MCF 10A (cell line): ENCODE results near the gene SETBP1. TPM values are rescaled to one million over a fixed set of nuclear protein-coding genes. Genes with fewer than 3 reads are reported as not detected.

Source experiments
- BruUV-seq: library from RNA; stranded (reverse); fragments of 400-500 nt; replicated peaks from 2 replicates; lab custom pipeline; 2021; lab: Mats Ljungman, UMichigan
- CTCF ChIA-PET: fragments of 300-600 bp; sonication (Branson Sonifier 250); formaldehyde crosslinking; extraction: SDS; loops from one replicate; lab custom pipeline; 2021; ENCODE audit warnings: antibody characterized with exemption, inconsistent platforms; lab: Yijun Ruan, JAX
- POLR2A ChIA-PET: fragments of 300-600, 350-650 bp; sonication (Branson Sonifier 250); formaldehyde crosslinking; extraction: SDS; loops from one replicate; lab custom pipeline; 2020; ENCODE audit warnings: antibody characterized with exemption, inconsistent platforms; lab: Yijun Ruan, JAX
- DNase-seq: peaks from one replicate; pipeline ENCODE4 v3.0.0-alpha.2; 2018; ENCODE audit not compliant: unreplicated experiment
- H3K27ac Mint-ChIP-seq: one replicate; pipeline ENCODE4 v1.8.0; 2022; ENCODE audit warnings: mild to moderate bottlenecking, low read depth, mixed read lengths; ENCODE audit not compliant: unreplicated experiment
- H3K27me3 Mint-ChIP-seq: one replicate; pipeline ENCODE4 v1.8.0; 2022; ENCODE audit warnings: mixed read lengths; ENCODE audit not compliant: insufficient read depth, unreplicated experiment
- H3K36me3 Mint-ChIP-seq: one replicate; pipeline ENCODE4 v1.8.0; 2022; ENCODE audit warnings: mild to moderate bottlenecking, moderate library complexity, mixed read lengths; ENCODE audit not compliant: insufficient read depth, unreplicated experiment
- H3K4me1 Mint-ChIP-seq: one replicate; pipeline ENCODE4 v1.8.0; 2022; ENCODE audit warnings: mixed read lengths; ENCODE audit not compliant: insufficient read depth, unreplicated experiment
- H3K4me3 Mint-ChIP-seq: one replicate; pipeline ENCODE4 v1.8.0; 2022; ENCODE audit warnings: mild to moderate bottlenecking, moderate library complexity, mixed read lengths; ENCODE audit not compliant: unreplicated experiment
- H3K9me3 Mint-ChIP-seq: one replicate; pipeline ENCODE4 v1.8.0; 2022; ENCODE audit warnings: mixed read lengths; ENCODE audit not compliant: unreplicated experiment
- intact Hi-C: fragments of 100-400 bp; cut with micrococcal nuclease; formaldehyde crosslinking; loops from 2 replicates; pipeline ENCODE4 v1.14.1; 2022
- microRNA-seq: library from miRNA; unstranded; fragments of <30 nt; microRNA quantifications from one replicate; pipeline ENCODE4 v1.2.0, GENCODE V29; 2022
- total RNA-seq: library from RNA; stranded (reverse); gene quantifications from 2 replicates; pipeline ENCODE4 v1.2.3, GENCODE V29; 2022
- TF ChIP-seq, protein P1 (sequence below): fragments of 200-600 bp; IDR thresholded peaks from one replicate; pipeline ENCODE4 v1.8.0; 2022; ENCODE audit warnings: antibody characterized with exemption, mild to moderate bottlenecking; ENCODE audit not compliant: unreplicated experiment

Gene SETBP1
- total RNA-seq, 1 experiment from 2014 or later = 4.8 TPM

GRCh38 chr18:45111502-45111848 is 430.8 kb downstream of the SETBP1 start:
- ChIA-PET CTCF (interaction anchor here (0.8 to 1.0 kb wide), 2 partner anchors 10 to 67 kb away, joined by 3 read pairs; no protein-coding TSS in a partner anchor), POLR2A (interaction anchor here (0.7 kb wide), 1 partner anchor 344 kb away, joined by 3 read pairs; no protein-coding TSS in a partner anchor)
- Mint-ChIP-seq H3K36me3 (no peaks in the 10 kb centered on the region), H3K9me3 (no peaks in the 10 kb centered on the region), H3K4me3 (no peak overlapping the region), H3K27ac (no peak overlapping the region), H3K27me3 (peaks cover 26% of the 10 kb centered on the region), H3K4me1 (no peaks in the 10 kb centered on the region)
- TF ChIP-seq, protein P1, sequence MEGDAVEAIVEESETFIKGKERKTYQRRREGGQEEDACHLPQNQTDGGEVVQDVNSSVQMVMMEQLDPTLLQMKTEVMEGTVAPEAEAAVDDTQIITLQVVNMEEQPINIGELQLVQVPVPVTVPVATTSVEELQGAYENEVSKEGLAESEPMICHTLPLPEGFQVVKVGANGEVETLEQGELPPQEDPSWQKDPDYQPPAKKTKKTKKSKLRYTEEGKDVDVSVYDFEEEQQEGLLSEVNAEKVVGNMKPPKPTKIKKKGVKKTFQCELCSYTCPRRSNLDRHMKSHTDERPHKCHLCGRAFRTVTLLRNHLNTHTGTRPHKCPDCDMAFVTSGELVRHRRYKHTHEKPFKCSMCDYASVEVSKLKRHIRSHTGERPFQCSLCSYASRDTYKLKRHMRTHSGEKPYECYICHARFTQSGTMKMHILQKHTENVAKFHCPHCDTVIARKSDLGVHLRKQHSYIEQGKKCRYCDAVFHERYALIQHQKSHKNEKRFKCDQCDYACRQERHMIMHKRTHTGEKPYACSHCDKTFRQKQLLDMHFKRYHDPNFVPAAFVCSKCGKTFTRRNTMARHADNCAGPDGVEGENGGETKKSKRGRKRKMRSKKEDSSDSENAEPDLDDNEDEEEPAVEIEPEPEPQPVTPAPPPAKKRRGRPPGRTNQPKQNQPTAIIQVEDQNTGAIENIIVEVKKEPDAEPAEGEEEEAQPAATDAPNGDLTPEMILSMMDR = no peak
- BruUV-seq = no TSS peak
- intact Hi-C loops = no loop called here
- DNase-seq = no peak

GRCh38 chr18:45112682-45113081 is 432.0 kb downstream of the SETBP1 start:
- Mint-ChIP-seq H3K27me3 (peaks cover 28% of the 10 kb centered on the region), H3K9me3 (no peaks in the 10 kb centered on the region), H3K4me3 (no peak overlapping the region), H3K4me1 (no peaks in the 10 kb centered on the region), H3K27ac (no peak overlapping the region), H3K36me3 (no peaks in the 10 kb centered on the region)
- BruUV-seq = no TSS peak
- CTCF ChIA-PET = interaction anchor here (1.4 kb wide), 1 partner anchor 101 kb away, joined by 3 read pairs; no protein-coding TSS in a partner anchor
- DNase-seq = no peak
- intact Hi-C loops = no loop called here
- TF ChIP-seq, protein P1 = no peak
- POLR2A ChIA-PET = no interaction called here

DNA sequence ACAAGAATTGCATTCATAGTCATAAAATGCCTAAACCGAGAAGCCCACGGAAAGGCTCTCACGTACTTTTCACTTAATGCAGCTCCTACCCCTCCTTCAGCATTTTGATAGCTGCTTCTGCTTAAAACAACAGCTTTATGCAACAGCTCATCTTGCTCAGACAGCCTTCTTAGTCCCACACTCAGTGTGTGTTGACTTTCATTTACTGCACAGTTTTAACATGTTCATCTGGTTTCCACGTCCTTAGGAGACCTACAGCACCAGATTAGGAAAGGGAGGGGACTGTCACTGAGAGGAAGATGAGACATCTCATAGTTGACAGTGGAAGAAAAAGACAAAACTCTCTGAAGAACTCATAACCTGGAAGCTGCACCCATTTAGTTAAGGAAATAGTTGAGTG is 435.4 kb downstream of the SETBP1 start:
- ChIA-PET POLR2A (interaction anchor here (1.3 kb wide), 1 partner anchor 9 kb away, joined by 4 read pairs; no protein-coding TSS in a partner anchor), CTCF (no interaction called here)
- TF ChIP-seq, protein P1 = no peak
- no TSS peak for BruUV-seq
- Mint-ChIP-seq H3K4me3 (no peak overlapping the region), H3K27me3 (peaks cover 31% of the 10 kb centered on the region), H3K4me1 (no peaks in the 10 kb centered on the region), H3K27ac (no peak overlapping the region), H3K36me3 (no peaks in the 10 kb centered on the region), H3K9me3 (no peaks in the 10 kb centered on the region)
- intact Hi-C loops = no loop called here
- DNase-seq = no peak

Small RNA genes lying within 50 kb of the gene (microRNA-seq; reads per million reads assigned to microRNA genes)
- gene MIR4319 = not detected
